PC-3 (cell line): ENCODE measurements around the gene RHBDD3.

Experiments used
- CTCF ChIP-seq: fragments of 300-600 bp; sonication (generic); conservative IDR thresholded peaks from 2 replicates; pipeline ENCODE4 v1.5.1; 2017; ENCODE audit warnings: antibody characterized with exemption, low read depth, mild to moderate bottlenecking, low read length
- EZH2 ChIP-seq: fragments of 300-600 bp; sonication (generic); IDR thresholded peaks from one replicate; pipeline ENCODE4 v1.6.1; 2017; ENCODE audit warnings: antibody characterized with exemption, mild to moderate bottlenecking, low read length; ENCODE audit not compliant: unreplicated experiment
- EZH2phosphoT487 ChIP-seq: fragments of 300-600 bp; sonication (generic); IDR thresholded peaks from 2 replicates; pipeline ENCODE4 v1.6.1; 2018; ENCODE audit warnings: mild to moderate bottlenecking, antibody characterized with exemption, low read length, borderline replicate concordance

DNA sequence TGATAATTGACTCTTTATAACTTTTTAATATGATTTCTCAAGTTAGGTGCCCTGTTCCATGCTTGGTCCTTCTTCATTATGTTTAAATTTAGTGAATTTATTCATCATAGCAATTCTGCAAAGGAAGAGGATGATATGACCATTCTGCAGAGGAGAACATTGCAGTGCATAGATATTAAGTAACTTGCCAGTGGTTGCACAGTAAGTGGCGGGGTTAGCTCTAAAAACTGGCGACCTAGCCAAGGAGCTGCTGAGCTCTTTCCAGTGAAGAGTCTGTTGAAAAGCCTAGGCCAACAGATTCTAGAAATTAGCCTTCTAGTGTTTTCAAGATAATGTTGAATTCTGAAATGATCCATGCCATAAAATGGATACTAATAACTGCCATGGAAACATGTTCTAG, 4.8 kb upstream of the RHBDD3 start:
- TF ChIP-seq CTCF (no peak), EZH2phosphoT487 (no peak), EZH2 (no peak)
